Measurements from ENCODE around the gene UGT1A3.

The UGT1A3 gene

GRCh38 chr2:233818639-233819621 is 90.1 kb downstream of the UGT1A3 start:
- no peak for DNase-seq

GRCh38 chr2:233819884-233820773 is 91.3 kb downstream of the UGT1A3 start:
- DNase-seq, result no peak

- DNase-seq, result no peak
These were observed 91.9 kb downstream of the UGT1A3 start for GRCh38 chr2:233820774-233821105.

- no peak for DNase-seq
These were observed 92.4 kb downstream of the UGT1A3 start for GRCh38 chr2:233821196-233821595.

- DNase-seq, result no peak
These were observed 92.9 kb downstream of the UGT1A3 start for GRCh38 chr2:233821709-233822100.

- no peak for DNase-seq
These were observed 93.4 kb downstream of the UGT1A3 start for GRCh38 chr2:233822101-233822771.

Data from DMS79 (cell line).